ENCODE data around the gene SMIM13.

DNA sequence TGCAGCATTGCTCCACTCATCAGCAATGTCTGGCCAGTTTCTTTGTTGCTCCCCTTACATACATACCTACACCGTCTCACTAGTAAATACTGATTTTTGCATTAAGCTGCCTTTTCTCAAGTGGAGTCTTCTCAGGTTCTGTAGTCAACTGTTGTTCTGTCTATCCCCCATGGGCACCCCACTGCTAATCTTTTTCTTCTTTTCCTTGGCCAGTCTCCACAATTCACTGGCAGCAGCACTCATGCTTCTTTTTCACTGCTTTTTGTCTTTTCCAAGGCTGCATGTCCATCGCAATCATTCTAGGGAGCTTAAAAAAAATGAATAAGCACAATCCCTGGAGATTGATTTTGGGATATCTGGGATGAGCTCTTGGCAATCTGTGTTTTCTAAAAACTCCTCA, 28.2 kb downstream of the SMIM13 start:
- TF ChIP-seq, protein P1, sequence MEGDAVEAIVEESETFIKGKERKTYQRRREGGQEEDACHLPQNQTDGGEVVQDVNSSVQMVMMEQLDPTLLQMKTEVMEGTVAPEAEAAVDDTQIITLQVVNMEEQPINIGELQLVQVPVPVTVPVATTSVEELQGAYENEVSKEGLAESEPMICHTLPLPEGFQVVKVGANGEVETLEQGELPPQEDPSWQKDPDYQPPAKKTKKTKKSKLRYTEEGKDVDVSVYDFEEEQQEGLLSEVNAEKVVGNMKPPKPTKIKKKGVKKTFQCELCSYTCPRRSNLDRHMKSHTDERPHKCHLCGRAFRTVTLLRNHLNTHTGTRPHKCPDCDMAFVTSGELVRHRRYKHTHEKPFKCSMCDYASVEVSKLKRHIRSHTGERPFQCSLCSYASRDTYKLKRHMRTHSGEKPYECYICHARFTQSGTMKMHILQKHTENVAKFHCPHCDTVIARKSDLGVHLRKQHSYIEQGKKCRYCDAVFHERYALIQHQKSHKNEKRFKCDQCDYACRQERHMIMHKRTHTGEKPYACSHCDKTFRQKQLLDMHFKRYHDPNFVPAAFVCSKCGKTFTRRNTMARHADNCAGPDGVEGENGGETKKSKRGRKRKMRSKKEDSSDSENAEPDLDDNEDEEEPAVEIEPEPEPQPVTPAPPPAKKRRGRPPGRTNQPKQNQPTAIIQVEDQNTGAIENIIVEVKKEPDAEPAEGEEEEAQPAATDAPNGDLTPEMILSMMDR (IDR thresholded peaks at IDR 0.05) = no peak
- TF ChIP-seq POLR2A (IDR thresholded peaks at IDR 0.05) = no peak
